GM12878 (cell line): ENCODE results near the gene TXNDC15. TPM values are rescaled to one million over a fixed set of nuclear protein-coding genes. Genes with fewer than 3 reads are reported as not detected.

Experiments
- ATF3 ChIP-seq: IDR thresholded peaks from 2 replicates; pipeline ENCODE4 v1.6.1; 2011; ENCODE audit warnings: low read depth, mild to moderate bottlenecking, low read length, moderate library complexity, borderline replicate concordance; ENCODE audit errors: extremely low read depth
- CREB1 ChIP-seq: IDR thresholded peaks from 2 replicates; pipeline ENCODE4 v1.6.1; 2012; ENCODE audit warnings: low read depth, mild to moderate bottlenecking, inconsistent platforms
- ESRRA ChIP-seq: IDR thresholded peaks from 2 replicates; pipeline ENCODE4 v1.6.1; 2012; ENCODE audit warnings: mild to moderate bottlenecking, low read length, improper control_type of control experiment
- FOXM1 ChIP-seq: IDR thresholded peaks from 2 replicates; pipeline ENCODE4 v1.6.1; 2012; ENCODE audit warnings: low read depth, mild to moderate bottlenecking, inconsistent platforms, low read length, moderate library complexity
- NKRF ChIP-seq: fragments of 450-650 bp; conservative IDR thresholded peaks from 2 replicates; pipeline ENCODE4 v1.6.1; 2017; ENCODE audit warnings: mild to moderate bottlenecking, moderate library complexity
- NR2C2 ChIP-seq: IDR thresholded peaks from 2 replicates; pipeline ENCODE4 v1.6.1; 2011; ENCODE audit warnings: borderline replicate concordance, low read depth; ENCODE audit not compliant: control insufficient read depth, insufficient read length
- SMAD1 ChIP-seq: fragments of 450-650 bp; IDR thresholded peaks from 2 replicates; pipeline ENCODE4 v1.6.1; 2018; ENCODE audit warnings: mild to moderate bottlenecking, low read depth; ENCODE audit not compliant: partially characterized antibody
- polyA plus RNA-seq, 11 experiments: library from polyadenylated mRNA; depleted of rRNA in 4 of 11; unstranded in 6 of 11; stranded (reverse) in 5 of 11; fragments of >200 nt; fragmentation: Nextera tagmentation in 4 of 11; fragmentation: Illumina TruSeq in 1 of 11; extraction: Ambion mirVana in 4 of 11; extraction: Trizol in 1 of 11; gene quantifications; 1 replicate in 1 of 11; 2 replicates in 10 of 11; pipeline versions ENCODE4 v1.2.1 to v1.2.3, GENCODE V29; 2011 to 2016; ENCODE audit warnings: inconsistent platforms in 2 of 11, missing spikeins in 2 of 11, low read depth in 1 of 11
- total RNA-seq, 4 experiments: library from RNA; depleted of rRNA in 3 of 4; stranded (reverse); fragments of >200 nt in 3 of 4; fragmentation: Illumina TruSeq in 1 of 4; extraction: Trizol in 1 of 4; gene quantifications; 2 replicates each; pipeline versions ENCODE4 v1.2.1 to v1.2.3, GENCODE V29; 2013 to 2021

Gene TXNDC15
- total and polyA plus RNA-seq, 10 of the 15 experiments (the other 5 are each of a cell fraction or from before 2014, with no cell fraction given) = 8.1 to 60.6 (median 38.1) TPM

GRCh38 chr5:134904610-134905245 is 30.6 kb downstream of the TXNDC15 start, which contains the start of gene PCBD2 (continued):
- no peak for TF ChIP-seq ATF3
- no peak for TF ChIP-seq SMAD1
- peak; percentile 78; the same call in 1 of the 2 replicates for TF ChIP-seq CREB1
- TF ChIP-seq FOXM1 = no peak; the same call in 1 of the 2 replicates
- TF ChIP-seq NR2C2 = no peak
- TF ChIP-seq ESRRA = peak; percentile 79
- TF ChIP-seq NKRF = peak; percentile 83
